ENCODE data around the gene UCK2. TPM values are rescaled to one million over a fixed set of nuclear protein-coding genes. Genes with fewer than 3 reads are reported as not detected.

Gene UCK2
- total and polyA plus RNA-seq, 2 donors (not counting 1 experiment from before 2014, with no cell fraction given), result 8.9 to 11.5 TPM

DNA sequence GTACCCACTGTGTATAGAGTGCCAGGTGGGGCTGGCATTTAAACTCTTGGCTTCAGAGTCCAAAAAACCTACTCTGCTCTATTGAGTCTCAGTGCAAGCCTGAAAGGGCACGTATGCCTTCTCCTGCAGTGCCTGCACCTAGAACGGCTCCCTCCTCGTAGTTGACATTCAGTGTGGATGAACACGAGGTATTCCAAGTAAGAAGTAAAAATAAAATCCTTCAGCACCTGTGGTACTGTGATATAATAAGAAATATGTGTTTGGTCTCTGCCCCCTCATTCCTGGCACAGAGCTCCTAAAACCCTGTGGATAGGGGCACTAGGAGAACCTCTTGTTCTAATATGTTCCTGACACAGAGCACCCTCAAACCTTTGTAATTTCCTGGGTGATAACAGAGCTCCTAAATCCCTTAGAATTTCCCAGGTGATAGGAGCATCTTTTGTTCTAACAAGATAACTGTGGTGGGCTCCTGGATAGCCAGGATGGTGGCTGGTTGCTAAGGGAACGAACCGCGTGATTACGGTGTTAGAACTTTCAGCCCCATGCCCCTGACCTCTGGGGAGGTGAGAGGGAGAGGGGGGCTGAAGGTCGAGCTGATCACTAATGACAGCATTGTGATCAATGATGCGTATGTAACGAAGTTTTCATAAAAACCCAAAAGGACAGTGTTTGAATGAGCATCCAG lies 16.8 kb downstream of the UCK2 start:
- no peak overlapping the region for H2AFZ ChIP-seq (ENCODE audit: insufficient read depth, low read depth, low read length, poor library complexity, severe bottlenecking)
- Mint-ChIP-seq H3K4me3 (no peak overlapping the region), H3K27me3 (no peaks in the 10 kb centered on the region), H3K27ac (no peak overlapping the region), H3K4me1 (peaks cover 25% of the 10 kb centered on the region), H3K9me3 (ENCODE audit: insufficient read depth) (no peaks in the 10 kb centered on the region)
- DNase-seq, result no peak
- H4K20me1 ChIP-seq (ENCODE audit: control insufficient read depth, insufficient read depth, low read length, poor library complexity, severe bottlenecking), result peaks cover 7% of the 10 kb centered on the region
- ChIA-PET POLR2A (no interaction called here), CTCF (interaction anchor here (1.4 kb wide), 1 partner anchor 27 kb away, joined by 3 read pairs; no protein-coding TSS in a partner anchor)
- no peak overlapping the region for H3K4me3 ChIP-seq (ENCODE audit: control extremely low read depth in 1 of 5, extremely low read depth in 1 of 5, insufficient read depth in 1 of 5, low read depth in 2 of 5, low read length in 4 of 5)
- WGBS (ENCODE audit: insufficient coverage), result 89% methylated on average over 7 of the region's 11 CpGs
- TF ChIP-seq, protein P1, sequence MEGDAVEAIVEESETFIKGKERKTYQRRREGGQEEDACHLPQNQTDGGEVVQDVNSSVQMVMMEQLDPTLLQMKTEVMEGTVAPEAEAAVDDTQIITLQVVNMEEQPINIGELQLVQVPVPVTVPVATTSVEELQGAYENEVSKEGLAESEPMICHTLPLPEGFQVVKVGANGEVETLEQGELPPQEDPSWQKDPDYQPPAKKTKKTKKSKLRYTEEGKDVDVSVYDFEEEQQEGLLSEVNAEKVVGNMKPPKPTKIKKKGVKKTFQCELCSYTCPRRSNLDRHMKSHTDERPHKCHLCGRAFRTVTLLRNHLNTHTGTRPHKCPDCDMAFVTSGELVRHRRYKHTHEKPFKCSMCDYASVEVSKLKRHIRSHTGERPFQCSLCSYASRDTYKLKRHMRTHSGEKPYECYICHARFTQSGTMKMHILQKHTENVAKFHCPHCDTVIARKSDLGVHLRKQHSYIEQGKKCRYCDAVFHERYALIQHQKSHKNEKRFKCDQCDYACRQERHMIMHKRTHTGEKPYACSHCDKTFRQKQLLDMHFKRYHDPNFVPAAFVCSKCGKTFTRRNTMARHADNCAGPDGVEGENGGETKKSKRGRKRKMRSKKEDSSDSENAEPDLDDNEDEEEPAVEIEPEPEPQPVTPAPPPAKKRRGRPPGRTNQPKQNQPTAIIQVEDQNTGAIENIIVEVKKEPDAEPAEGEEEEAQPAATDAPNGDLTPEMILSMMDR (IDR thresholded peaks at IDR 0.05), result no peak
- no peak for TF ChIP-seq EZH2 (IDR thresholded peaks at IDR 0.05; ENCODE audit: borderline replicate concordance, insufficient read depth, low read depth, low read length, poor library complexity, severe bottlenecking)
- H3K79me2 ChIP-seq (ENCODE audit: control insufficient read depth, insufficient read depth, low read length), result peaks cover 72% of the 10 kb centered on the region
- peaks cover 0 to 5% (median 0%) of the 10 kb centered on the region in 3 donors for H3K9me3 ChIP-seq (ENCODE audit: control extremely low read depth in 1 of 3, control insufficient read depth in 2 of 3, insufficient read depth in 1 of 3, low read length in 2 of 3)
- no peak overlapping the region for H3K27ac ChIP-seq (ENCODE audit: low read length in 2 of 2)
- intact Hi-C loops (cut with micrococcal nuclease), result no loop called here
- no peaks in the 10 kb centered on the region for H3K36me3 ChIP-seq (replicated peaks in 1 of 2; ENCODE audit: control extremely low read depth in 1 of 2, control insufficient read depth in 1 of 2, extremely low read depth in 1 of 2, insufficient read depth in 2 of 2, low read length in 1 of 2)
- H3K4me1 ChIP-seq (ENCODE audit: control insufficient read depth in 2 of 2, insufficient read depth in 2 of 2, low read length in 2 of 2), result peaks cover 6 to 11% of the 10 kb centered on the region in 2 donors
- no peak overlapping the region for H3K4me2 ChIP-seq (replicated peaks; ENCODE audit: low read depth, low read length, poor library complexity, severe bottlenecking)
- no peak for ATAC-seq (ENCODE audit: low read depth)
- H3K27me3 ChIP-seq (replicated peaks in 1 of 4; ENCODE audit: control extremely low read depth in 1 of 4, control insufficient read depth in 3 of 4, insufficient read depth in 4 of 4, low read length in 3 of 4), result no peaks in the 10 kb centered on the region
- no peak overlapping the region for H3K9ac ChIP-seq (ENCODE audit: low read length)

DNA sequence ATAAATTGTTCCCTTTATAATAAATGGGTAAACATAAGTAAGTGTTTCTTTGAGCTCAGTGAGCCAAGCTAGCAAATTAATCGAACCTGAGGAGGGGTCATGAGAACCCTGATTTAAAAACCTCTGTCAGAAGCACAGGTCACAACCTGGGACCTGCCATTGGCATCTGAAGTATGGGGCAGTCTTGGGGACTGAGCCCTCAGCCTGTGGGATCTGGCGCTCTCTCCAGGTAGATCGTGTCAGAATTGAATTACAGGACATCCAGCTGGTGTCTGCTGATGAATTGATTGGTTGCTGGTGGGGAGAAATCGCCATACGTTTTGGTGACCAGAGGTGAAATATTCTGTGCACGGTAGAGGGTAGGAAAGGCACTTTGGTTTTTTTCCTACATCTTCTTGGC lies 17.5 kb downstream of the UCK2 start:
- H3K4me3 Mint-ChIP-seq, result no peak overlapping the region
- Histone ChIP-seq H2AFZ (ENCODE audit: insufficient read depth, low read depth, low read length, poor library complexity, severe bottlenecking) (no peak overlapping the region), H4K20me1 (ENCODE audit: control insufficient read depth, insufficient read depth, low read length, poor library complexity, severe bottlenecking) (peaks cover 7% of the 10 kb centered on the region)

More for the DNA sequence above, 17.5 kb downstream of the UCK2 start:
- H3K79me2 ChIP-seq (ENCODE audit: control insufficient read depth, insufficient read depth, low read length), result peaks cover 67% of the 10 kb centered on the region
- no peak overlapping the region for H3K27ac Mint-ChIP-seq
- no peak overlapping the region for H3K4me3 ChIP-seq (ENCODE audit: control extremely low read depth in 1 of 5, extremely low read depth in 1 of 5, insufficient read depth in 1 of 5, low read depth in 2 of 5, low read length in 4 of 5)
- no peak overlapping the region for H3K9ac ChIP-seq (ENCODE audit: low read length)
- H3K9me3 ChIP-seq (ENCODE audit: control extremely low read depth in 1 of 3, control insufficient read depth in 2 of 3, insufficient read depth in 1 of 3, low read length in 2 of 3), result peaks cover 0 to 5% (median 0%) of the 10 kb centered on the region in 3 donors
- peaks cover 23% of the 10 kb centered on the region for H3K4me1 Mint-ChIP-seq
- no peaks in the 10 kb centered on the region for H3K9me3 Mint-ChIP-seq (ENCODE audit: insufficient read depth)
- 96% methylated on average over 3 of the region's 6 CpGs for WGBS (ENCODE audit: insufficient coverage)
- intact Hi-C loops (cut with micrococcal nuclease), result no loop called here
- DNase-seq (no peak), ATAC-seq (ENCODE audit: low read depth) (no peak)
- no peaks in the 10 kb centered on the region for H3K36me3 ChIP-seq (replicated peaks in 1 of 2; ENCODE audit: control extremely low read depth in 1 of 2, control insufficient read depth in 1 of 2, extremely low read depth in 1 of 2, insufficient read depth in 2 of 2, low read length in 1 of 2)
- peaks cover 6 to 11% of the 10 kb centered on the region in 2 donors for H3K4me1 ChIP-seq (ENCODE audit: control insufficient read depth in 2 of 2, insufficient read depth in 2 of 2, low read length in 2 of 2)
- no peak for TF ChIP-seq EZH2 (IDR thresholded peaks at IDR 0.05; ENCODE audit: borderline replicate concordance, insufficient read depth, low read depth, low read length, poor library complexity, severe bottlenecking)
- TF ChIP-seq, protein P1 (IDR thresholded peaks at IDR 0.05), result no peak
- H3K4me2 ChIP-seq (replicated peaks; ENCODE audit: low read depth, low read length, poor library complexity, severe bottlenecking), result no peak overlapping the region
- no peak overlapping the region for H3K27ac ChIP-seq (ENCODE audit: low read length in 2 of 2)
- ChIA-PET CTCF (interaction anchor here (1.4 to 1.5 kb wide), 2 partner anchors 26 to 70 kb away, joined by 3 to 6 read pairs; no protein-coding TSS in a partner anchor), POLR2A (no interaction called here)
- no peaks in the 10 kb centered on the region for H3K27me3 Mint-ChIP-seq
- no peaks in the 10 kb centered on the region for H3K27me3 ChIP-seq (replicated peaks in 1 of 4; ENCODE audit: control extremely low read depth in 1 of 4, control insufficient read depth in 3 of 4, insufficient read depth in 4 of 4, low read length in 3 of 4)

Measured in B cell (primary cell).